ENCODE data around the gene LRWD1.
"Not testable (repeated sequence)": the region's sequence is repeated elsewhere in the genome, so short reads cannot be mapped to it uniquely, and the experiment has no call there.

The LRWD1 gene

DNA sequence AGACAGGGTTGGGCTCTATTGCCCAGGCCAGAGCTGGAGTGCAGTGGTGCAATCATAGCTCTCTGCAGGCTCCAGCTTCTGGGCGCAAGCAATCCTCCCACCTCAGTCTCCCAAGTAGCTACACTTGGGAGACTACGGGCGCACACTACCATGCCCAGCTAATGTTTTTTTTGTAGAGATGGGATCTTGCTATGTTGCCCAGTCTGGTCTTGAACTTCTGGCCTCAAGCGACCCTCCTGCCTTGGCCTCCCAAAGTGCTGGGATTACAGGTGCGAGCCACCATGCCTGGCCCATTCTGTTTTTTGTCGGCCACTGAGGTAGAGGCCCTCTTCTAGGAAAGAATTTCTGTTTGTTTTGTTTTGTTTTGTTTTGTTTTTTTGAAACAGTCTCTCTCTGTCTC, 12.3 kb upstream of the LRWD1 start:
- peaks cover 14% of the 10 kb centered on the region for H3K36me3 Mint-ChIP-seq (ENCODE audit: low read depth)
- H3K27ac Mint-ChIP-seq: no peak overlapping the region
- H3K9me3 Mint-ChIP-seq: no peaks in the 10 kb centered on the region
- no peak overlapping the region for H3K4me3 Mint-ChIP-seq
- peaks cover 10% of the 10 kb centered on the region for H3K4me1 Mint-ChIP-seq
- TF ChIP-seq, protein P1, sequence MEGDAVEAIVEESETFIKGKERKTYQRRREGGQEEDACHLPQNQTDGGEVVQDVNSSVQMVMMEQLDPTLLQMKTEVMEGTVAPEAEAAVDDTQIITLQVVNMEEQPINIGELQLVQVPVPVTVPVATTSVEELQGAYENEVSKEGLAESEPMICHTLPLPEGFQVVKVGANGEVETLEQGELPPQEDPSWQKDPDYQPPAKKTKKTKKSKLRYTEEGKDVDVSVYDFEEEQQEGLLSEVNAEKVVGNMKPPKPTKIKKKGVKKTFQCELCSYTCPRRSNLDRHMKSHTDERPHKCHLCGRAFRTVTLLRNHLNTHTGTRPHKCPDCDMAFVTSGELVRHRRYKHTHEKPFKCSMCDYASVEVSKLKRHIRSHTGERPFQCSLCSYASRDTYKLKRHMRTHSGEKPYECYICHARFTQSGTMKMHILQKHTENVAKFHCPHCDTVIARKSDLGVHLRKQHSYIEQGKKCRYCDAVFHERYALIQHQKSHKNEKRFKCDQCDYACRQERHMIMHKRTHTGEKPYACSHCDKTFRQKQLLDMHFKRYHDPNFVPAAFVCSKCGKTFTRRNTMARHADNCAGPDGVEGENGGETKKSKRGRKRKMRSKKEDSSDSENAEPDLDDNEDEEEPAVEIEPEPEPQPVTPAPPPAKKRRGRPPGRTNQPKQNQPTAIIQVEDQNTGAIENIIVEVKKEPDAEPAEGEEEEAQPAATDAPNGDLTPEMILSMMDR (IDR thresholded peaks at IDR 0.05): no peak
- no peak for DNase-seq
- H3K27me3 Mint-ChIP-seq (ENCODE audit: low read depth, poor library complexity): no peaks in the 10 kb centered on the region

DNA sequence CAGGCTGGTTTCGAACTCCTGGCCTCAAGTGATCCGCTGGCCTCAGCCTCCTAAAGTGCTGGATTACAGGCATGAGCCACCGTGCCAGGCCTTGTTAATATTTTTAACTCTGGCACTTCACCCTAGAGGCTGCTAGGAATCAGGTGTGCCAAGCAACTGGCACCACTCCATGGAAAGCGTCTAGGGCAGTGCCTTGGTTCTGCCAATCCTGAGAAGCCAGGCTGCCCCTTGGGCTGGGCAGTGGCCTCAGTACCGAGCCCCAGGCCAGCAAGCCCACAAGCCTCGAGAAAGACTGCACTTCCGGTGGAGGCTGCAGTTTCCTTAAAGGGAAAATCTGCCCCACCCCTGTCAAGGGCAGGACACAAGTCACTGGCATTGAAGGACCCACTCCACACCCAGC, 11.5 kb upstream of the LRWD1 start:
- no peak overlapping the region for H3K4me3 Mint-ChIP-seq
- TF ChIP-seq, protein P1 (IDR thresholded peaks at IDR 0.05): no peak
- H3K27me3 Mint-ChIP-seq (ENCODE audit: low read depth, poor library complexity): no peaks in the 10 kb centered on the region

DNA sequence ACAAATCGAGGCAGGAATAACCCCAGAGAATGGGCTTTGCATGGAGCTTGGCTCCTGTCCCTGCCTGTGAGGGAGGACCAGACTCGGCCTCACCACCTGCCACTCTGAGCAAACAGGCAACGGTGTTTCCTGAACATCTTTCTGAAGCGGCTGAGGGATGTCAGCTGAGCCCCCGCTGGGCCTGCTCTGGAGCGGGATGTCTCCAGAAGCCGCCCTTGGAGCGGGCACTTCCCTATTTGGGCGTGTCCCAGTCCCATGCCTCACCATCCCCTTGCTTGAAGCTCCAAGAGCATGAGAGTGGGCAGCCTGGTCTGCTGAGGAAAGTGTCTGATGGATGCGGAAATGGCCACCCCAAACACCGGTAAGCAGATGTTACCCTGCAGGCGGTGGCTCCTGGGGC, 10.3 kb upstream of the LRWD1 start:
- Mint-ChIP-seq H3K9me3 (no peaks in the 10 kb centered on the region), H3K36me3 (ENCODE audit: low read depth) (peaks cover 19% of the 10 kb centered on the region), H3K4me3 (no peak overlapping the region), H3K4me1 (peaks cover 10% of the 10 kb centered on the region), H3K27ac (no peak overlapping the region), H3K27me3 (ENCODE audit: low read depth, poor library complexity) (no peaks in the 10 kb centered on the region)
- TF ChIP-seq, protein P1 (IDR thresholded peaks at IDR 0.05): no peak
- no peak for DNase-seq

More for the DNA sequence above, 11.5 kb upstream of the LRWD1 start:
- Mint-ChIP-seq H3K9me3 (no peaks in the 10 kb centered on the region), H3K36me3 (ENCODE audit: low read depth) (peaks cover 21% of the 10 kb centered on the region), H3K27ac (no peak overlapping the region), H3K4me1 (peaks cover 10% of the 10 kb centered on the region)
- DNase-seq: no peak

DNA sequence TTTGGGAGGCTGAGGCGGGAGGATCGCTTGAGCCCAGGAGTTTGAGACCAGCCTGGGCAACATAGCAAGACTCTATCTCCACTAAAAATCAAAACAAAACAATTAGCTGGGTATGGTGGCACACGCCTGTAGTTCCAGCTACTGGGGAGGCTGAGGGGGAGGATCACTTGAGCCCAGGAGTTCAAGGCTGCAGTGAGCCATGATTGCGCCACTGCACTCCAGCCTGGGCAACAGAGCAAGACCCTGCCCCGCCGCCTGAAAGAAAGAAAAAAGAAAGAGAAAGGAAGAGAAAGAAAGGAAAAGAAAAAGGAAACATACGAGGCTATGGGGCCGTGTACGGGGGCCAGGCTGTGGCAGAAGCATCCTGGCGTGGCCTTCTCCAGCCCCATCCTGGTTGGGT, 9.9 kb upstream of the LRWD1 start:
- not testable (repeated sequence) for DNase-seq; H3K4me1 Mint-ChIP-seq; H3K9me3 Mint-ChIP-seq; H3K27me3 Mint-ChIP-seq (ENCODE audit: low read depth, poor library complexity); H3K4me3 Mint-ChIP-seq
- peaks cover 19% of the 10 kb centered on the region for H3K36me3 Mint-ChIP-seq (ENCODE audit: low read depth)
- peak overlapping the region; percentile 66 for H3K27ac Mint-ChIP-seq

DNA sequence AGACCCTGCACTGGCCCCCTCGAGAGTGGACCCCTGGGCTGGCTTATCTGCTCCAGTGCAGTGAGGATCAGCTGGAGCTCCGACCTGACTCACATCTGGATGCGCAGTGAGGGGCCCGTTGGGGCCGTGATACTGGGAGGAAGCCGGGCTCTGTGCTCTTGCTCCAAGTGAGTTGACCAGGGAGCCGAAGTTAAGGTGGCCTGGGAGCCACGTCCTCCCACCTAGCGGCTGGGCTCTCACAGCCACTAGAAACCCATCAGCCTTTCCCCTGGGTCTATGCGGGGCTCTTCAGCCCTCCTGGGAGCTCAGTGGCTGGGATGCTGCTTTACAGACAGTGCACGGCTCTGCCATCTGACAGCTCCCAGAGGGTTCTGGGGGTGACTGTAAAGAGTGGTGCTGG, 9.2 kb upstream of the LRWD1 start:
- DNase-seq: no peak
- Mint-ChIP-seq H3K27ac (peak overlapping the region; percentile 25), H3K4me1 (peaks cover 10% of the 10 kb centered on the region), H3K36me3 (ENCODE audit: low read depth) (peaks cover 19% of the 10 kb centered on the region), H3K4me3 (no peak overlapping the region), H3K9me3 (no peaks in the 10 kb centered on the region), H3K27me3 (ENCODE audit: low read depth, poor library complexity) (no peaks in the 10 kb centered on the region)
- TF ChIP-seq, protein P1 (IDR thresholded peaks at IDR 0.05): no peak

DNA sequence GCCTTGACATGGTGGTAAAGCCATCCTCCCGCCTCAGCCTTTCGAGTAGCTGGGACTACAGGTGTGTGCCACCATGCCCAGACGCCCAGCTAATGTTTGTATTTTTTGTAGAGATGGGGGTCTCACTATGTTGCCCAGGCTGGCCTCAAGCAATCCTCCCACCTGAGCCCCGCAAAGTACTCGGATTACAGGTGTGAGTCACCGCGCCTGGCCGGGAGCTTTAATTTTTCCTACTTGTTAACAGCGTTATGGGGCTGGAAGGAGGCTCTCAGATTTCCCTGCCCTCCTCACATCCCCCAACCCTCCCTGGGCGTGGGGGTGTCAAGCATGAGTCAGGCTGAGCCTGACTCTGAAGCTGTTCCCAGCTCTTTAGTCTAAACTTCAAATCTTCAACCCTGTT, 8.5 kb upstream of the LRWD1 start:
- Mint-ChIP-seq H3K4me1 (peaks cover 8% of the 10 kb centered on the region), H3K36me3 (ENCODE audit: low read depth) (peaks cover 19% of the 10 kb centered on the region), H3K27ac (peak overlapping the region; percentile 96), H3K9me3 (no peaks in the 10 kb centered on the region), H3K27me3 (ENCODE audit: low read depth, poor library complexity) (no peaks in the 10 kb centered on the region), H3K4me3 (no peak overlapping the region)
- no peak for DNase-seq
- TF ChIP-seq, protein P1 (IDR thresholded peaks at IDR 0.05): no peak
